ENCODE data around the gene DDB1.

- no peak for TF ChIP-seq CTCF (IDR thresholded peaks at IDR 0.05)
- TF ChIP-seq EP300 (IDR thresholded peaks at IDR 0.05), result no peak
- no peak for TF ChIP-seq POLR2AphosphoS5 (IDR thresholded peaks at IDR 0.05)
Measured at GRCh38 chr11:61256710-61257482, 76.0 kb downstream of the DDB1 start.

Measured in gastroesophageal sphincter (tissue), 3 donors.